AML-193 (cell line): ENCODE data around the gene CXorf65.

Experiments used
- DNase-seq, 2 experiments: peaks; one replicate each; lab custom pipeline; 2025; lab: John Stamatoyannopoulos, UW

The CXorf65 gene

GRCh38 chrX:71067089-71067488, 39.5 kb downstream of the CXorf65 start:
- DNase-seq = no peak

- DNase-seq = no peak
Observed at GRCh38 chrX:71060127-71060526, 46.4 kb downstream of the CXorf65 start.

DNA sequence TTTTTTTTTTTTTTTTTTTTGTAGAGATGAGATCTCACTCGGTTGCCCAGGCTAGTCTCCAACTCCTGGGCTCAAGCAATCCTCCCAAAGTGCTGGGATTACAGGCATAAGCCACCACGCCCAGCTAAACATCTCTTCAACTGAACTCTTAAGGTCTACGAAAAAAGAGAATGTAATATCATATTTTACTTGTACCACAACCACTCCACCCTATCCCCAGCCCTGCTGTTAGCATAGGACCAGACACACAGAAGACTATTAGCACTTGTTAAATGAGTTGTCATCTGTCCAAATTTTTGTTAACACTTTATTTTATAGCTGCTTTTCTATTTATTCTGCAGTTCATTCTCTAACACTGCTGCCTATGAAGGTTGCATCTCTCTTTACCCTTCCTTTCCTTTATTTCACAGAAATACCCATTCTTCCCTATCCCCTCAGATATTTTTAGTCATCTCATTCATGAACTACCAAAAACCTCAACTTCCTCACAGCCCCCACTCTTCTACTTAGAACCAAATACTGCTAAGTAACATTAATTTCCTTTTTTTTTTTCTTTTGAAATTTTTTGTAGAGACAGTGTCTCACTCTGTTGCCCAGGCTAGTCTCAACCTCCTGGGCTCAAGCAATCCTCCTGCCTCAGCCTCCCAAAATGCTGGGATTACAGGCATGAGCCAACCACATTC, 48.6 kb downstream of the CXorf65 start:
- peak; percentile 17 to 42 for DNase-seq

DNA sequence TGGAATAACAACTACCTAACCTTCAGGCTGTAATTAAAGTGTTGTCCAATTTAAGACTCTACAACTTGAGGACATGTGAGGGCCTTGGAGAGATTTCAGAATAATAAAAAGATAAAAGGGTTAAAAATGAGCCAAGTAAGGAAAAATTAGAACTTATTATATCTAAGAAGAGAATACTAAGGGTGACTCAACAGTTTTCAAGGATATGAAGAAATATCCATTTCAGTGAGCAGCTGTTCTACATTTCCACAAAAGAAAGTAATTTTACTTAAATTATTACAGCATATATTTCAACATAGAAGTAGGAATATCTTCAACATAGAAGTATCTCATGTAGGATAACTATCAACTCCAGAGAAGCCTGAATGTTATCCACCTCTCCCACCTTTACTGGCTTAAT, 49.7 kb downstream of the CXorf65 start:
- peak; percentile 8 to 20 for DNase-seq
